K562 (cell line): ENCODE measurements around the gene TMEM200B. TPM values are rescaled to one million over a fixed set of nuclear protein-coding genes. Genes with fewer than 3 reads are reported as not detected.
A peak's percentile ranks its signal among the peaks of the same experiment; 100 is the strongest.

Experiments
- ATAC-seq: fragments of 200-7000 bp; cut with Tn5 transposase; 3 replicates; pipeline ENCODE4 v1.9.1; 2020; ENCODE audit warnings: moderate library complexity
- BruUV-seq: library from RNA; stranded (reverse); fragments of 400-500 nt; replicated peaks from 2 replicates; lab custom pipeline; 2021; lab: Mats Ljungman, UMichigan
- CTCF ChIA-PET: fragments of 300-600 bp; formaldehyde crosslinking; extraction: SDS; loops from one replicate; lab custom pipeline; 2021; ENCODE audit warnings: low intra/inter-chr PET ratio; lab: Yijun Ruan, JAX
- POLR2A ChIA-PET: fragments of 300-600, 350-650 bp; sonication (Branson Sonifier 250); formaldehyde crosslinking; extraction: SDS; loops from one replicate; lab custom pipeline; 2021; ENCODE audit warnings: antibody characterized with exemption, inconsistent platforms; lab: Yijun Ruan, JAX
- DNase-seq, 4 experiments: peaks; one replicate each; pipeline versions ENCODE4 v3.0.0 to v3.0.0-alpha.2; 2011 to 2018; ENCODE audit warnings: low spot score in 3 of 4, mixed read lengths in 3 of 4; ENCODE audit errors: extremely low read depth in 1 of 4
- FAIRE-seq: peaks from 2 replicates; lab custom pipeline; 2011; peaks lifted over from hg19 to GRCh38; lab: Jason Lieb, UNC
- H2AFZ ChIP-seq: 2 replicates; pipeline ENCODE4 v1.6.0; 2011; ENCODE audit warnings: low read depth, low read length, control low read depth, inconsistent platforms
- H3K27ac ChIP-seq: fragments of 200-600 bp; 3 replicates; pipeline ENCODE4 v1.8.0; 2011; ENCODE audit warnings: low read depth, mild to moderate bottlenecking, control low read depth, inconsistent platforms, low read length, moderate library complexity, mixed read lengths; ENCODE audit errors: extremely low read depth
- H3K27me3 ChIP-seq, 2 experiments: fragments of 300-600 bp in 1 of 2; 2 replicates in 1 of 2; 3 replicates in 1 of 2; pipeline versions ENCODE4 v1.6.0 to v1.8.0; 2011; ENCODE audit warnings: inconsistent platforms in 2 of 2, low read length in 2 of 2, mild to moderate bottlenecking in 1 of 2, mixed read lengths in 1 of 2, moderate library complexity in 1 of 2; ENCODE audit not compliant: control insufficient read depth in 2 of 2, insufficient read depth in 2 of 2
- H3K36me3 ChIP-seq: fragments of 300-600 bp; 3 replicates; pipeline ENCODE4 v1.8.0; 2011; ENCODE audit warnings: mild to moderate bottlenecking, low read length, inconsistent platforms; ENCODE audit not compliant: control insufficient read depth, insufficient read depth
- H3K4me1 ChIP-seq, 2 experiments: fragments of 200-600 bp in 1 of 2; replicated peaks in 1 of 2; 2 replicates in 1 of 2; 3 replicates in 1 of 2; pipeline versions ENCODE4 v1.5.1 to v1.8.0; 2011; ENCODE audit warnings: inconsistent platforms in 2 of 2, low read length in 2 of 2, mild to moderate bottlenecking in 1 of 2, mixed read lengths in 1 of 2, moderate library complexity in 1 of 2; ENCODE audit not compliant: control insufficient read depth in 2 of 2, insufficient read depth in 2 of 2
- H3K4me2 ChIP-seq: 2 replicates; pipeline ENCODE4 v1.6.1; 2011; ENCODE audit warnings: low read length, control low read depth, inconsistent platforms, mixed read lengths; ENCODE audit not compliant: insufficient read depth
- H3K4me3 ChIP-seq: fragments of 200-600 bp; sonication (generic), shearing (Covaris generic); 2 replicates; pipeline ENCODE4 v1.5.1; 2016; ENCODE audit warnings: control low read depth, inconsistent platforms
- H3K79me2 ChIP-seq: fragments of 200-600 bp; 3 replicates; pipeline ENCODE4 v1.8.0; 2011; ENCODE audit warnings: low read length, inconsistent platforms; ENCODE audit not compliant: control insufficient read depth, insufficient read depth
- H3K9ac ChIP-seq, 2 experiments: 2 replicates each; pipeline versions ENCODE4 v1.6.0 to v1.6.1; 2011; ENCODE audit warnings: low read depth in 2 of 2, low read length in 2 of 2, control low read depth in 1 of 2, inconsistent platforms in 1 of 2, mild to moderate bottlenecking in 1 of 2, mixed read lengths in 1 of 2; ENCODE audit not compliant: insufficient read depth in 1 of 2
- H3K9me1 ChIP-seq: one replicate; pipeline ENCODE4 v1.6.0; 2011; ENCODE audit warnings: inconsistent platforms, mild to moderate bottlenecking, low read length, moderate library complexity; ENCODE audit not compliant: control insufficient read depth, insufficient read depth
- H3K9me3 ChIP-seq: replicated peaks from 2 replicates; pipeline ENCODE4 v1.5.1; 2011; ENCODE audit warnings: low read depth, low read length, inconsistent platforms; ENCODE audit not compliant: control insufficient read depth, insufficient read depth
- H4K20me1 ChIP-seq: replicated peaks from 2 replicates; pipeline ENCODE4 v1.6.1; 2011; ENCODE audit warnings: low read length, inconsistent platforms, mixed read lengths; ENCODE audit not compliant: control insufficient read depth, insufficient read depth
- CCAR2 ChIP-seq: fragments of 200-400 bp; formaldehyde crosslinking; IDR thresholded peaks from 2 replicates; pipeline ENCODE4 v1.6.1; 2017; ENCODE audit warnings: mild to moderate bottlenecking, low read depth, low read length
- CTCF ChIP-seq, 3 experiments: IDR thresholded peaks in 2 of 3; conservative IDR thresholded peaks in 1 of 3; 2 replicates each; pipeline ENCODE4 v1.5.1; 2011 to 2012; ENCODE audit warnings: low read length in 3 of 3, mild to moderate bottlenecking in 3 of 3, control low read depth in 2 of 3, improper control_type of control experiment in 1 of 3, inconsistent platforms in 1 of 3, low read depth in 1 of 3, mixed read lengths in 1 of 3, moderate library complexity in 1 of 3; ENCODE audit not compliant: insufficient read depth in 2 of 3
- MLX ChIP-seq, 2 experiments: fragments of 450-650 bp in 1 of 2; sonication (generic) in 1 of 2; formaldehyde crosslinking; conservative IDR thresholded peaks; 2 replicates each; pipeline versions ENCODE4 v1.4.0 to v1.8.1; 2020 to 2022; ENCODE audit warnings: mild to moderate bottlenecking in 1 of 2, missing genetic modification reagents in 1 of 2
- RBM34 ChIP-seq: fragments of 200-400 bp; formaldehyde crosslinking; IDR thresholded peaks from 2 replicates; pipeline ENCODE4 v1.6.1; 2018; ENCODE audit warnings: low read length, borderline replicate concordance; ENCODE audit not compliant: insufficient read depth
- SPI1 ChIP-seq: IDR thresholded peaks from 2 replicates; pipeline ENCODE4 v1.6.1; 2011; ENCODE audit warnings: low read depth, low read length, control low read depth, borderline replicate concordance
- ZSCAN32 ChIP-seq: fragments of 450-650 bp; formaldehyde crosslinking; IDR thresholded peaks from 2 replicates; pipeline ENCODE4 v1.4.0; 2020; ENCODE audit warnings: mild to moderate bottlenecking, moderate library complexity
- WGBS: fragments of 100-300 bp; shearing (Covaris generic); methylation state at CpG from one replicate; pipeline ENCODE4 v1.1.6; 2016; ENCODE audit warnings: low coverage, mixed read lengths; ENCODE audit not compliant: insufficient coverage; ENCODE audit errors: missing lambda C conversion rate; 5-methylcytosine and 5-hydroxymethylcytosine counted together
- in situ Hi-C: fragments of 300-500 bp; cut with MboI; formaldehyde crosslinking; loops from 4 replicates; pipeline ENCODE4 v1.15.0; 2018; ENCODE audit warnings: inconsistent platforms, mixed read lengths
- intact Hi-C: fragments of 100-400 bp; cut with micrococcal nuclease; formaldehyde crosslinking; loops from 2 replicates; pipeline ENCODE4 v1.14.2; 2022
- polyA plus RNA-seq, 8 experiments: library from polyadenylated mRNA; depleted of rRNA in 4 of 8; stranded (reverse) in 5 of 8; unstranded in 3 of 8; fragments of >200 nt; fragmentation: Nextera tagmentation in 2 of 8; fragmentation: Illumina TruSeq in 1 of 8; extraction: Ambion mirVana in 2 of 8; extraction: Trizol in 1 of 8; gene quantifications; 2 replicates each; pipeline versions ENCODE4 v1.2.1 to v1.2.3, GENCODE V29; 2011 to 2014; ENCODE audit warnings: inconsistent platforms in 1 of 8, missing spikeins in 1 of 8
- total RNA-seq, 7 experiments: library from RNA; depleted of rRNA in 6 of 7; stranded (reverse); fragments of >200 nt in 6 of 7; fragmentation: Illumina TruSeq in 2 of 7; extraction: Trizol in 2 of 7; gene quantifications; 2 replicates each; pipeline versions ENCODE4 v1.2.1 to v1.2.3, GENCODE V29; 2011 to 2021; ENCODE audit warnings: low replicate concordance in 1 of 7

Gene TMEM200B
- total and polyA plus RNA-seq, 9 of the 15 experiments (the other 6 are each of a cell fraction or from before 2014, with no cell fraction given), result 0.04 to 0.35 (median 0.10) TPM; not detected in 1

- in situ Hi-C loops, result no loop called here
- Histone ChIP-seq H3K9me3 (no peaks in the 10 kb centered on the region; the same call in 1 of the 2 replicates), H2AFZ (no peak overlapping the region), H3K27ac (peak overlapping the region; percentile 27; the same call in 1 of the 3 replicates), H3K79me2 (peaks cover 79% of the 10 kb centered on the region), H3K4me1 (peaks cover 15 to 19% of the 10 kb centered on the region in 2 experiments), H3K4me2 (no peak overlapping the region), H3K27me3 (no peaks in the 10 kb centered on the region), H4K20me1 (peaks cover 7% of the 10 kb centered on the region), H3K36me3 (peaks cover 97% of the 10 kb centered on the region), H3K9me1 (no peaks in the 10 kb centered on the region), H3K4me3 (no peak overlapping the region), H3K9ac (no peak overlapping the region)
- CTCF ChIA-PET, result no interaction called here
- no peak for DNase-seq
- intact Hi-C loops, result no loop called here
- ATAC-seq, result no peak
- 78% methylated on average over 4 of the region's 4 CpGs for WGBS
- no TSS peak for BruUV-seq
- TF ChIP-seq ZSCAN32 (CRISPR knock-in tag) (no peak), SPI1 (peak; percentile 46; the same call in 1 of the 2 replicates)
- POLR2A ChIA-PET, result interaction anchor here (0.8 to 14.0 kb wide), 3 partner anchors 9 to 35 kb away, joined by 3 to 129 read pairs (median 38); partner anchors contain the start of gene SRSF4
- no peak for FAIRE-seq
Measured at GRCh38 chr1:29162025-29162424, 38.3 kb upstream of the TMEM200B start.

- CTCF ChIA-PET, result interaction anchor here (0.7 kb wide), 1 partner anchor 17 kb away, joined by 3 read pairs; no protein-coding TSS in a partner anchor
- no peak for FAIRE-seq
- peaks cover 92% of the 10 kb centered on the region for H3K36me3 ChIP-seq
Measured at GRCh38 chr1:29159773-29160172, 36.1 kb upstream of the TMEM200B start.

More at GRCh38 chr1:29159773-29160172, 36.1 kb upstream of the TMEM200B start:
- H3K9ac ChIP-seq, result no peak overlapping the region
- H3K27me3 ChIP-seq, result no peaks in the 10 kb centered on the region
- TF ChIP-seq SPI1 (peak; percentile 48; the same call in 1 of the 2 replicates), RBM34 (no peak), CTCF (IDR thresholded peaks at IDR 0.05 in 2 of 3, conservative IDR thresholded peaks at IDR 0.05 in 1 of 3; ENCODE audit: insufficient read depth in 2 of 3, low read depth in 1 of 3, low read length in 3 of 3) (no peak), MLX (CRISPR knock-in tag; conservative IDR thresholded peaks at IDR 0.05) (no peak), CCAR2 (no peak)
- peaks cover 30 to 36% of the 10 kb centered on the region in 2 experiments for H3K4me1 ChIP-seq
- 90% methylated on average over 3 of the region's 3 CpGs for WGBS
- H3K9me3 ChIP-seq, result no peaks in the 10 kb centered on the region; the same call in 1 of the 2 replicates
- DNase-seq (no peak), ATAC-seq (no peak)
- H2AFZ ChIP-seq, result no peak overlapping the region
- peaks cover 3% of the 10 kb centered on the region; the same call in 1 of the 2 replicates for H4K20me1 ChIP-seq
- H3K4me2 ChIP-seq, result no peak overlapping the region
- BruUV-seq, result no TSS peak
- intact Hi-C loops (no loop called here), in situ Hi-C loops (no loop called here)
- H3K79me2 ChIP-seq, result peaks cover 76% of the 10 kb centered on the region
- no peaks in the 10 kb centered on the region for H3K9me1 ChIP-seq
- H3K4me3 ChIP-seq, result no peak overlapping the region
- POLR2A ChIA-PET, result interaction anchor here (3.7 to 14.0 kb wide), 2 partner anchors 11 to 20 kb away, joined by 38 to 129 read pairs; partner anchors contain the start of gene SRSF4
- H3K27ac ChIP-seq, result no peak overlapping the region
